NCI-H69 (cell line): ENCODE measurements around the gene RPS6KL1.

Experiments
- DNase-seq: peaks from one replicate; lab custom pipeline; 2025; lab: John Stamatoyannopoulos, UW

The RPS6KL1 gene

DNA sequence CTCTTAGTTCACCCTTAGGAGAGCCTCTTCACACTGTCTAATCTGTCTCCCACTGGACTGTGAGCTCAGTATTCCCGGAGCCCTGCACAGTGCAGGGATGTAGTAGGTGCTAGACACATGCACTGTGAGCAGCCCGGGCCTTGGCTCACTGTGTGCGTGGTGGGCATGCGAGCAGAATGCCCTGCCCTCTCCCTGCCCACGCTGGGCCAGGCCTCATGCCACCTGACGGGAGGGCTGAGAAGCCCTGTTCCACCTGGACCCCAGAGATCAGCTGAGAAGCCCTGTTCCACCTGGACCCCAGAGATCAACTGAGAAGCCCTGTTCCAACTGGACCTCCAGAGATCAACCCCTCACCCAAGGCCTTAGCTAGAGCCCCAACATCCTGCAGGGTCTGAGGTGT, 10.9 kb downstream of the RPS6KL1 start:
- DNase-seq = no peak

DNA sequence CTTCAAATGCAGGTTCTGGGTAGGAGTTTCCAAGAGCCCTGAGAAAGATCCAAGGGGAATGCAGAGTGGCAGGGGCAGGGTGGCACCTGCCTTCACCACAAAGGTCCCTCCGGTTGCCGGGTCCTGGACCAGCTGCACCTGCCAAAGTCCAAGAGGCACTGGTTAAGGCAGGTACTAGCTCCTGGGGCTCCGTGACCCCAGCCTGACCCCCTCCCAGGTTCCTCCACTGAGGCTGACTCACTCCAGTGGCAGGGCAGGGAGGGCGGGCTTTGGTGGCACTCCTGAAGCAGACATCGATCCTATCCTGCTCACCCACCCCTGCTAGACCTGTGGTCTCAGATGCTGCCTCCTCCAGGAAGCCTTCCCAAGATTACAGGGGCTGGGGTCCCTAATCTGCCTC, 11.4 kb downstream of the RPS6KL1 start:
- no peak for DNase-seq

DNA sequence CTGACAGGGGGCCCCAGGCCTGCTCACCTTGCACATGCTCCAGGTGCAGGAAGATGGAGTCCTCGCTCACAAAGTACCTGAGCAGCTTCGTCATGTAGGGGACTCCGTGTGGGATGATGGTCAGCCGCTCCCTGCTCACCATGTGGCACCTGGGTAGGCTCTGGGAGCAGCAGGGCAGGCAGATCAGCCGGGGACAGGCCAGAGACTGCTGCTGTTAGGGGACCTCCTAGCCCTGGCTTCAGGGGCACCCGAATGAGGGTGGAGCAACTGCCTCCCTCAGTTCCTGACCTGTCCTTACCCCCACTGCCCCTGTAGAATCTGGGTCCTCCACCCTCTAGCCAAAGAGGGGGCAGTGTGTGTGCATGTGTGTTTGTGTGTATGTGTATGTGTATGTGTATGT, 11.8 kb downstream of the RPS6KL1 start:
- DNase-seq = no peak

DNA sequence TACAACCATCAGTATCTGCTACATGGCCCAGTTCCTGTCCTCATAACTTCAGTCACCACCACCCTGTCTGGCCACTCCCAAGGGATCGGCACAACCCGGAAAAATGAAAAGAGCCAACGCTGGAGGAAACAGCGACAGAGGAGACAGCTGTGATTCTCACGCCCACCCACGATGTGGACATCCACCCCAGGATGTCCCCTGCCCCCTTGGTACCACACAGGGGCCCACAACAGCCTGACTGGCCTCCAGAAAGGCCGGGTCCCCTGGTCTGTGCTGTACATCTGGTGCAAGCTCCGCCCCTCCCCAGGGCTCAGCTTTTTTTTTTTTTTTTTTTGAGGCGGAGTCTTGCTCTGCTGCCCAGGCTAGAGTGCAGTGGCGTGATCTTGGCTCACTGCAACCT, 12.5 kb downstream of the RPS6KL1 start:
- no peak for DNase-seq

DNA sequence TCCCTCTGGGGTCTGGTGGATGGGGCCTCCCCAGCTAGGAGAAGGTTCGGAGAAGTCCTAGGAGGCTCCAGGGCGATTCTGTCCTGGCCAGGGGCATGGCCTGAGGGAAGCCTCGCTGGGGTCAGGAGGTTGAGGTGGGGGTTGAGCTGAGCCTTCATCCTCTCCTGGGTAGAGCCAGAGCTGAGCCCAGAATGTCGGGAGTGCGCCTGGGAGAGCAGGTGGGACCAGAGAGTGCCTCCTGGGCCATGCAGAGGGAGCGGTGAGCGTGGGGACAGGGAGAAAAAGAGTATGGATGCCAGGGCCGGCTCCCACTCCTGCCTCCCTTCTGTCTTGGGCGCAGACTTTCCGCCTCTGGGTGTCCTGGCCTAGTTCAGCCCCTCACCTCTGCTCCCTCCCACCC, 13.1 kb downstream of the RPS6KL1 start:
- no peak for DNase-seq

DNA sequence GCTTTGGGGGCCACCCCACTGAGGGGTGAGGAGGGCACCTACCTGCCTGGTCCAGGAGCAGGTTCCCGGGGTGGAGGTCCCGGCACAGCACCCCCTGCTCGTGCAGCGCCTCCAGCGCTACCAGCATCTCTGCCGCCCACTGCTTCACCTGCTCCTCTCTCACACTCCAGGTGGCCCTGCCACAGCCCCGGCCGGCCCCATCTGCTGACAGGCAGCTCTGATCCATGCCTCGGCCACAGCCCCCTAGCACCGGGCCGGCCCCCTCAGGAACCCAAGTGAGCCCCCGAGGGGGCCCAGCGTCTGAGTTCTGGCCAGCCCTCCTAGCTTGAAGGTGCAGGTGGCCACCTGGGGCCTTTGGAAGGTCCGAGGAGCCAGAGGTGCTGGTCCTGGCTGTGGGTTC, 13.6 kb downstream of the RPS6KL1 start:
- no peak for DNase-seq

DNA sequence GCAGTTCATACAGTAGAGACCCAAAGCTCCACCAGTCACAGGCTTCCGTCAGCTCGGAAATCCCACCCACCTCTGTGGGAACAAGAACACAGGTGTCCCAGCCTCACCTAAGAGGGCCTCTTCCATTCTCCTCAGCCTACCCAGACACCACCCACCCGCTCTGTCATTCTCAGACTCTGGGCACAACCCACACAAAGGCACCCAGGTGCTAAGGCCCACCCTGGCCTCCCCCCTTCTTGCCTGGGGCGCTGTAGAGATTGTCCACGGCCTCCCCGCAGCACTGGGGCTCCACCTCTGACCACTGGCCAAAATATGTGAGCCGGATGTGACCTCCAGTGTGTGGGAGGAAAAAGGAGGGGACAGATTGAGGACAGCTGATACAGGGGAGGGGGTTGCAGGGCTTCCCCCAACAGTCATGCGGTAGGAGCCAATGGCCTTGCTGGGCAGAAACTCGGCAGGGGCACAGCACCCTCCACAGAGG, 14.2 kb downstream of the RPS6KL1 start:
- no peak for DNase-seq

DNA sequence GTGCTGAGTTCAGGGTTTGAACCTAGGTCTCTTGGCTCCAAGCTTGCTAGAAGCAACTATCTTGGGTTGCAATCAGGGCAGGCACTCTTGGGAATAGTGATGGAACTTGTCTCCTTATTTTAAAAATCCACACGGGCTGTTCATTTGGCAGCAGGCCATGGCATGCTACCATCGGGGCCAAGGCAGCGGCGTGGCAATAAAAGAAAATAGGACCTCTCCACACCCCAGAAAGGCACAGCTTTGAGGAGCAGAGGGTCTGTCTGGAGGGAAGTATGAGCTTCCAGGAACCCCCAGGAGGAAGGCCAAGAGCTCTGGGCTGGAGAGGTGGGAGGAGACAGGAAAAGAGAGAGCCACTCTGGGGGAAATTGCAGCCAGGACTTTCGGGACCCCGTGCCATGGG, 15.3 kb downstream of the RPS6KL1 start:
- no peak for DNase-seq

DNA sequence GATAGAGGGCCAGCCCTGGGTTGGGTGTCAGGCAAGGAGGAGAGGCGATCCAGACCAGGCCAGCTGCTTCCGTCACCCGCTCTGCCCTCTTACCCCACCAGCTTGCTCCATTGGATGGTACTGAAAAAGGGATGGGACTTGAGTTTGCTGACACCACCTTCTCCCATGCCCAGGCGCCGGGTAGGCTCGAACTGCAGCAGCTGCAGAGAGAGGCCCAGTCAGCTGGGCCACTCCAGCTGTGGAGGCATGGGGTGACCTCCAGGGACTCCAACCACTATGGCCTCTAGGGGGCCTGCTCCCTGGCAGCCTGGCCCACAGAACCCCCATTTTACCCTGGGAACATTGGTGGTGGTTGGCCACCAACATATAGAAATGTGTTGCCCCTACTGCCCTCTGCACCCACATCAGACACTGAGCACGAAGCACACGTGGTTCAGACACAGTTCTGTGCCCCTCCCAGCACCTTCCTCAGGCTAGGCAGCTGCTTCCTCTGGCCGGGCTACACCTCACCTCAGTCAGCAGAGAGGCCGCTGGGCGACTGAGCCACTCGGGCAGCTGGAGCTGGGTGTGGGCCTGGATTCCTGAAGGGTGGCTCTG, 16.0 kb downstream of the RPS6KL1 start:
- no peak for DNase-seq

DNA sequence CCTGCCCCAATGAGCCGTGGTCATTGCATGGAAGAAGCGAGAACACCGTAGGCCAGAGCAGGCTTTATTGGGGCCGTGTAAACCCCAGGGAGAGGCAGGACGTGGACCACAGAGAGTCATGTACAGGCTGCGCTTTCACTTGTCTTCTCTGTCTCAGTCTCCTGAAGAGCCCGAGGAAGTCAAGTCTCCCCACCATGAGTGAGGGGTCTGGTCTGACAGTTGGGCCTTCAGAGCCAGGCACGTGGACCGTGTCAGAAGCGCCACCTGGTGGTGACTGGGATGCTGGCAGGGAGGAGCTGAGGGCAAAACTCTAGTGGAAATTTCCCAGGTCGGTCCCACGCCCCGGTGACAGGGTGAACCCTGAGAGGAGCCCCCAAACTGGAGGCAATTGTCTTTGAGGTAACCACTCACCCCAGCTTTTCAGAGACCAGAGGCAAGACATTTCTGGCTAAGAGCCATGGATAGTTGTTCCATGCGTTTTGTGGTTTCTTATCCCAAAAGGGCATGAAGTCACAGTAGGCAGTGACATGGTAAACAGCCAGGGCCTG, 17.4 kb downstream of the RPS6KL1 start:
- DNase-seq = peak; percentile 69

DNA sequence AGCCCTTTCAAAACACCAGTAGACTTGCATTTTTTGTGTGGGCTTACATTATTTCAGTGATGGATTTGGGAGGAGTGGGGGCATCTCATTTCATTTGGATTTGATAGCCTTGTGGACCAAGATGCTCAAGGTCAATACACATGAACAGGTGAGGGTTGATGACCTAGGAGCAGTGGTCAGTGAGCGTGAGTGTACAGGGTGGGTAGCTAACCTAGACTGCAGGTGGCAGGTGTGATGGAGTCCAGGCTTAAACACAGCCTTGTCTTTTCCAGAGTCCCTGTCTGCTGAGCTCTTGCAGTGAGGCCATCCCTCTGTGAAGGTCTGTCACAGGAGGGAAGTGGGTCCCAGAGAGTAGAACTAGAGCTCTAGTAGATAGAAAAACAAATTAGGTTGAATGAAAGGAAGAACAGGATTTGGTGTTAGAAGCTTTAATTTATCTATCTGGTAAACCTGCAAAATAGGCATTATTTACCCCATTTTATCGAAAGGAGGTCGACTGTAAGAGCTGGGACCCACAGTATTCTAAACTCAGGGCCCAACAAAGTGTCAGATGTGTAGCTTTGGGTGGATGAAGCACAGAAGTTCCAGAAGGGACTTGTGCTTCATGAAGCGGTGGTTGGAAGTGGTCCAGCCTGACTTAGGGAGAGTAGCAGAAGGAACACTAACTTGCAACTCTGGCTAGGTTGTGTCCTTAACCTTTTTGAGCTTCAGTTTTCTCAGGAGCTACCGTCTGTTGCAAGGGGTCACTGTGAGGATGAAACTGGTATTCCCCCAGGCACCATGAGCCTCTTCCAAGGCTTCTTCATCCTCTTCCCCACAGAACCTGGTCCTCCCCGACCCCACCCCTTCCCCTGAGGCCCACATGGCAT, 18.2 kb downstream of the RPS6KL1 start:
- no peak for DNase-seq

DNA sequence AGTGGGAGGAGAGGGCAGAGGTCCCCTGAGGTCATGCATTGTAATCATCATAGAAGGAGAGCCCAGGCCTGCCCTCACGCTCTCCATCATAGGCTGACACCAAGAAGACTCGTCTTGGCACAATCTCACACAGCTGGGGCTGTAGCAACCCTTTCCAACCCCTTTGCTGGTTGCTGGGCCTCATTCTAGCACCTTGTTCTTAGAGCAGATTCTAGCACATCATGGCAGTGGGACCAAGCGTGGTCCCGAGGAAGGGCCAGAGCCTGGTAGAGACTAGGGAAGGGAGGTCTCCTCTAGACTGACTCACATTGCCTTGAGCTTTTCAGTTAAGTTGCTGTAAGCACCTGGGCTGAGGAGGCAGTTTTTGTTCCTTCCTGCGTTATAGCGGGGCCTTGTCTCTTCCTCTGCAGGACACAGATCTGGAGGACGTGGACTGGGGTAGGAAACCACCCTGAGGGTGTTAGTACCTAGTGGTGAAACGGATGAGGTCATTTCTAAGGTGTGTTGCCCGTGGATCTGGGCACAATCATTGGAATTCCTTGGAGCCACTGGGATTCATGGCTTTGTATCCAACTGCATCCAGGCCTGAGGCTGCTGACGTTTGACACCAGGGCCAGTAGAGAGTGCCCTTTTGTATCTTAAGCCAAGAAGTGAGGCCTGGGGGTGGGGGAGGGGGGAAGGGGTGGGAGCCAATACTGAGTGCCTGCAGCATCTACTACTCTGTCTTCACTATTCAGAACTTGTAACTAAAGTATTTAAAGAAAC, 19.9 kb downstream of the RPS6KL1 start:
- DNase-seq = no peak

DNA sequence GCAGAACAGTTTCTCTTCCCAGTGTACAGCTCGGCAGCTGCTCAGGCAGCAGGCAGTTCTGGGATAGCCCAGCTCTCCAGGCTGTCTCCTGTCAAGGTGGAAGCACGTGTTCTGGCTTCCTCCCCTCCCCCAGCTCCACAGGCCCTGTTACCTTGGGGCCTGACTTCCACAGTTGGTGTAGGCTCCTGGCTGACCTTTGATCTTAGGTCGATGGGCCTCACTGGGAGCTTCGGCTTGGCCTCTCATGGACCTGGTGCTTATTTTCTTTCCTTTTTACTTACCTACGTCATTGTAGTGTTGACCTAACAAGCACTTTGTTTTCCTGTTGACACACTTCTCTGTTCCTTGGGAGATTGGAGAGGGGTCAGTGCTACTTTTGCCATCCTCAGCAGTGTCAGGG, 24.4 kb downstream of the RPS6KL1 start:
- DNase-seq = no peak

DNA sequence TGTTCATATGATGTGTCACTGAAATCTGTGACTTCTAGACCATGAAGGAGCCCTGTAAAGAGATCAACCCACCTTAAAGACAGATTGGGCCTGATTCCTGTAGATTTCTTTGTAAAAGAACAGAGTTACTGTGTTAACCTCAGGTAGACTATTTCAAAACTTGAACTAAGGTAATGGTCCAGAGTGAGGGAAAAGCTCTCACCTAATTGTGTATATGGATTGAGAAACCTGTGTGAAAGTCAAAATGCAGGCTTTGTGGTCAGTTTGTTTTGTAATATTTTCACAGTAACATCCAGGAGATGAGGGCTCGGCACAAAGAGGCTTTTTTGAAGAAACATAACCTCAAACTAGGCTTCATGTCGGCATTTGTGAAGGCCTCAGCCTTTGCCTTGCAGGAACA, 25.0 kb downstream of the RPS6KL1 start:
- DNase-seq = no peak

DNA sequence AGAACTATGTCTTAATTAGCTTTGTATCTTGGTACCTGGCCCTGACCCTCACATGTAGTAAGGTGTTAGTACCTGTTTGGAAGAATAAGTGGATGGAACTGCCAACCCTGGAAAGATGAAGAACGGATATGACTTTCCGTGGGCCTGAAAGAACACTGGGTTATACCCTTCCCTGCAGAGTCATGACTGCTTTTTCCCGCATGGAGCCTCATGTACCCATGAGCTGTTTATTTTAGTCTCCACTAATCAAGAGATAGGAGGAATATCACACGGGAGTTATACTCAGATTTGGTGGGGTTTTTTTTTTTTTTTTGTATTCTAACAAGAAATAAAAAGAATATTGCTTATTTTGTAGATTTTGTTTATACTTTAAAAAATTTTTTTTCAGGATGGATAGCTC, 25.4 kb downstream of the RPS6KL1 start:
- no peak for DNase-seq

DNA sequence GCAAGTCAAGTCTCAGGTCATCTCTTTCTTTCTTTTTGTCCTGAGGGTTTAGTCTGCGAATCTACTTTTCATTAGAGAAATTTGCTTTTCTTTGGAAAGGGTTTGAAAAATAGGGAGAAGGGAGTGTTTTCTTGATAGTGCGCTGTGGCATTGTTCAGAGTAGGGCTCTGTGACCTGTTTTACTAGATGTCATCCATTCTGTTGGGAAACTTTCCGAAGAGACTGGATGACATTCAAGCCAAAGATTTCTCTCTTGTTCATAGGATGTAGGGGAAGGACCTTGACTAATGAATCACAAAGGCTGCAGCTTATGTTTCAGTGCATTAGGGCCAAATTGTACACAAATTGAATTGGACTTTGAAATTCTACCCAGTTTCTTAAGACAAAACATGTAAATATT, 26.7 kb downstream of the RPS6KL1 start:
- no peak for DNase-seq

DNA sequence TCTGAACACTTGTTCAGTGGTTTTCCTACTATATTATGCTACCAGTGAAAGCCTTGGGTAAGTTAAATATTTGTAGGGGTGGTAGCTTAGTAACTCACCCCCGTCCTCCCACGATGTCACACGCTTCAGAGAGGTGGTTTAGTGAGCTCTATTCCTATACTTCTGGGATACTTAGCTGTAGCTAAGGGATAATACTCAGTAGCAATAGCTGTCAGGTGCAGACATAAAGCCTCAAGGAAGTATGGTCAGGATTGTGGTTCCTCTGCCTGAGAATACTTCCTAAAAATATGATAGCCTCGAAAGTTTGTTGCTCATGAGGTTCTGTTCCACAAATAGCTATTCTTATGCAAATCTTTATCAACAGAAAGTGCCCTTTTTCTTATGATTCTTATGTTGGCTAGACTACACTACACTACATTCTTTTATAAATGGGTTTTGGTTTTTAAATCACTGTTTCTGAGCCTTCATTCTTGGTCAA, 29.4 kb downstream of the RPS6KL1 start:
- DNase-seq = no peak

DNA sequence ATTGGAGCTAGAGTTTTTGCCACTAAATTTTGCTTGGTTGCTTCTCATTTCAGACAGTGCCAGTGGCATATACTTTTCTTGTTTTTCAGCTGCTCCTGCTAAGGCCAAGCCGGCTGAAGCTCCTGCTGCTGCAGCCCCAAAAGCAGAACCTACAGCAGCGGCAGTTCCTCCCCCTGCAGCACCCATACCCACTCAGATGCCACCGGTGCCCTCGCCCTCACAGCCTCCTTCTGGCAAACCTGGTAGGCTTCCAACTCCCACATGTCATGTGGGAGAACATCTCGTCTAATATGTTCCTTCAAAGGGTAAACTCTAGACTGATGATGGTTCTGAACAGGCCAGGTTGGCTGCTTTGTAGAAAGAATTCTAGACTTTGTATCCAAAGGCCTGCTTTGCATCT, 30.3 kb downstream of the RPS6KL1 start:
- no peak for DNase-seq

DNA sequence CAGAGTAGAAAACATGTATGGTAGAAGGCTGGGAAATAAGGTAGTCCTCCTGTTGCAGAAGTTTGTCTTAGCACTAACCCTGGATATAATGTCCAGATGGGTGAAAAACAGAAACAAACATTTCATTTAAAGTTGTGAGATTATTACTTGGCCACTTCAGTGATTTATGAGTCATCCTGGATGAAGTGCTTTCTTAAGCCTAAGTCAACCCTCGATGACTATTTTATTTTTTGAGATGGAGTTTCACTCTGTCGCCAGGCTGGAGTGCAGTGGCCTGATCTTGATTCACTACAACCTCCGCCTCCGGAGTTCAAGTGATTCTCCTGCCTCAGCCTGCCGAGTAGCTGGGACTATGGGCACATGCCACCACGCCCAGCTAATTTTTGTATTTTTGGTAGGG, 31.2 kb downstream of the RPS6KL1 start:
- DNase-seq = no peak

DNA sequence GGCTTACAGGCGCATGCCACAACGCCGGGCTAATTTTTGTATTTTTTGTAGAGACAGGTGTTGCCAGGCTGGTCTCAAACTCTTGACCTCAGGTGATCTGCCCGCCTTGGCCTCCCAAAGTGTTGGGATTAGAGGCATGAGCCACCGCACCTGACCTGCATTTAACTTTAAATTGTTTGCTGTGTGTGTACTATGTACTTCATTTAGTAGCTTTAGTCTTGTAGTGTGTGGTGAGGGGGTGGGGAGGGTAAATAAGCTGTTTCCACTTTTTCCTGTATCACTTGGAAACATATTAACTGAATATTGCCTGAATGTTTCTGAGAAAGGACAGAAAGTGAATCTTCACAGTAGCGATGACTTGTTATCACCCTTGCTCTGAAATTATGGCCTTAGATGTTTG, 32.8 kb downstream of the RPS6KL1 start:
- no peak for DNase-seq

DNA sequence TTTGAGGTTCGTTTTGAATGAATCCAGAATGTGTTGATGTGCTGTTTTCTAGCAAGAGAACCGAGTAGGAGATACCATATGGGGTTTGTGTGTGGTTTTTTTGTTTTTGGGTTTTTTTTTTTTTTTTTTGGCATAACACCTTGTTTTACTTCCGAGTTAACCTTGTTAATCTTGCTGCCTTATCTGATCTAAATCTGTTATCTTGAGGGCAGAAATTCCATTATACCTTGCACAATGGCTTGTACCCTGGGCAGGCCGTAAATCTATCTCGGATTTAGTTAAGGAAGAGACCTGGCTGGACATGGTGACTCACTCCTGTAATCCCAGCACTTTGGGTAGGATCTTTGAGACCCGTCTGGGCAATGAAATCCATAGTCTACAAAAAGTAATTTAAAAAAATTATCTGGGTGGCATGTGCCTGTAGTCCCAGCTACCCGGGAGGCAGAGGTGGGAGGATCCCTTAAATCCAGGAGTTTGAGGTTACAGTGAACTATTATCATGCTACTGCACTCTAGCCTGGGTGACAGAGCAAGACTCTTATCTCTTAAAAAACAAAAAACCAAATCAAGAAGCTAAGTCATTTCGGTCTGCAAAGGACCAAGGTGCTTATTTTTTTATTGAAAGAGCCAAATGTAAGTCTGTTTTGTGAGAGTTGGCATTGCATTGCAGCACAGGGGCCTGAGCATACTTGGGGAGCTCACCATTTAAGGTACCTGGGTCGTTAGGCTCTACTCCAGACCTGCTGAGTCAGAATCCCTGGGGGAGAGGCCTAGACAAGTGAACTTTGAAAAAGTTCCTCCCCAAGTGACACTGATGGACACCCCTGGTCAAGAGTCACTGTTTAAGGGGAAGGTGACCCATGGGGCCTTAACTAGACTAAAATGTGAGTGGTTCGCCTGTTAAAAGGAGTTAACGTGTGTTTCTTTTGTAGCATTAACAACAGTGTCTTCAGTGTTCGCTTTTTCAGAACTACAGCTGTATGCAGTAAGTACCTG, 34.6 kb downstream of the RPS6KL1 start:
- no peak for DNase-seq
